ENCODE data around the gene ZMIZ2.

The ZMIZ2 gene

GRCh38 chr7:44761207-44762161, 12.8 kb downstream of the ZMIZ2 start:
- TF ChIP-seq EZH2phosphoT487 (conservative IDR thresholded peaks at IDR 0.05; ENCODE audit: low read length) (no peak), CTCF (IDR thresholded peaks at IDR 0.05; ENCODE audit: insufficient read depth, low read length, poor library complexity, severe bottlenecking) (no peak)
- no peaks in the 10 kb centered on the region for H3K79me2 ChIP-seq (ENCODE audit: insufficient read depth, low read length)
- H3F3A ChIP-seq (ENCODE audit: insufficient read depth): no peaks in the 10 kb centered on the region
- no peak overlapping the region for H3K4me3 ChIP-seq (ENCODE audit: insufficient read depth, low read length, poor library complexity, severe bottlenecking)
- no peaks in the 10 kb centered on the region for H3K9me2 ChIP-seq (replicated peaks; ENCODE audit: insufficient read depth, low read length)
- no peaks in the 10 kb centered on the region for H3K27me3 ChIP-seq (ENCODE audit: low read length)
- H3K36me3 ChIP-seq (ENCODE audit: low read length): no peaks in the 10 kb centered on the region
- H4K20me1 ChIP-seq (ENCODE audit: low read depth, low read length): no peaks in the 10 kb centered on the region
- no peak overlapping the region for H2AFZ ChIP-seq (ENCODE audit: low read depth, low read length, severe bottlenecking)
- no peaks in the 10 kb centered on the region for H3K9me3 ChIP-seq (ENCODE audit: insufficient read depth, low read length)
- H3K27ac ChIP-seq (ENCODE audit: low read depth, low read length): no peak overlapping the region
- H3K4me2 ChIP-seq (ENCODE audit: low read depth, low read length, poor library complexity, severe bottlenecking): no peak overlapping the region
- no peak overlapping the region for H3K9ac ChIP-seq (ENCODE audit: low read length)

GRCh38 chr7:44762300-44762699, 13.7 kb downstream of the ZMIZ2 start:
- Histone ChIP-seq H4K20me1 (ENCODE audit: low read depth, low read length) (no peaks in the 10 kb centered on the region), H3K27me3 (ENCODE audit: low read length) (no peaks in the 10 kb centered on the region), H3K27ac (ENCODE audit: low read depth, low read length) (no peak overlapping the region), H3K9me2 (replicated peaks; ENCODE audit: insufficient read depth, low read length) (no peaks in the 10 kb centered on the region), H3K9ac (ENCODE audit: low read length) (no peak overlapping the region), H3K79me2 (ENCODE audit: insufficient read depth, low read length) (no peaks in the 10 kb centered on the region), H3F3A (ENCODE audit: insufficient read depth) (no peaks in the 10 kb centered on the region), H3K36me3 (ENCODE audit: low read length) (no peaks in the 10 kb centered on the region), H3K4me3 (ENCODE audit: insufficient read depth, low read length, poor library complexity, severe bottlenecking) (no peak overlapping the region), H2AFZ (ENCODE audit: low read depth, low read length, severe bottlenecking) (no peak overlapping the region), H3K9me3 (ENCODE audit: insufficient read depth, low read length) (no peaks in the 10 kb centered on the region), H3K4me2 (ENCODE audit: low read depth, low read length, poor library complexity, severe bottlenecking) (no peak overlapping the region)
- TF ChIP-seq EZH2phosphoT487 (conservative IDR thresholded peaks at IDR 0.05; ENCODE audit: low read length): no peak
- no peak for TF ChIP-seq CTCF (IDR thresholded peaks at IDR 0.05; ENCODE audit: insufficient read depth, low read length, poor library complexity, severe bottlenecking)

GRCh38 chr7:44762726-44763522, 14.3 kb downstream of the ZMIZ2 start:
- no peaks in the 10 kb centered on the region for H3K36me3 ChIP-seq (ENCODE audit: low read length)

More at GRCh38 chr7:44762726-44763522, 14.3 kb downstream of the ZMIZ2 start:
- H3K9me3 ChIP-seq (ENCODE audit: insufficient read depth, low read length): no peaks in the 10 kb centered on the region
- no peak overlapping the region for H3K4me2 ChIP-seq (ENCODE audit: low read depth, low read length, poor library complexity, severe bottlenecking)
- no peak for TF ChIP-seq CTCF (IDR thresholded peaks at IDR 0.05; ENCODE audit: insufficient read depth, low read length, poor library complexity, severe bottlenecking)
- TF ChIP-seq EZH2phosphoT487 (conservative IDR thresholded peaks at IDR 0.05; ENCODE audit: low read length): no peak
- no peaks in the 10 kb centered on the region for H3K9me2 ChIP-seq (replicated peaks; ENCODE audit: insufficient read depth, low read length)
- H2AFZ ChIP-seq (ENCODE audit: low read depth, low read length, severe bottlenecking): no peak overlapping the region
- H3K79me2 ChIP-seq (ENCODE audit: insufficient read depth, low read length): no peaks in the 10 kb centered on the region
- H3K9ac ChIP-seq (ENCODE audit: low read length): no peak overlapping the region
- no peaks in the 10 kb centered on the region for H3F3A ChIP-seq (ENCODE audit: insufficient read depth)
- no peaks in the 10 kb centered on the region for H3K27me3 ChIP-seq (ENCODE audit: low read length)
- H4K20me1 ChIP-seq (ENCODE audit: low read depth, low read length): no peaks in the 10 kb centered on the region
- H3K27ac ChIP-seq (ENCODE audit: low read depth, low read length): no peak overlapping the region
- no peak overlapping the region for H3K4me3 ChIP-seq (ENCODE audit: insufficient read depth, low read length, poor library complexity, severe bottlenecking)

All from SU-DHL-6 (cell line).